ENCODE measurements around the gene SYT2. TPM values are rescaled to one million over a fixed set of nuclear protein-coding genes. Genes with fewer than 3 reads are reported as not detected.
"Not testable (repeated sequence)": the region's sequence is repeated elsewhere in the genome, so short reads cannot be mapped to it uniquely, and the experiment has no call there.

SYT2 gene
- total RNA-seq, 1 donor from 2014 or later, result 0.06 TPM

DNA sequence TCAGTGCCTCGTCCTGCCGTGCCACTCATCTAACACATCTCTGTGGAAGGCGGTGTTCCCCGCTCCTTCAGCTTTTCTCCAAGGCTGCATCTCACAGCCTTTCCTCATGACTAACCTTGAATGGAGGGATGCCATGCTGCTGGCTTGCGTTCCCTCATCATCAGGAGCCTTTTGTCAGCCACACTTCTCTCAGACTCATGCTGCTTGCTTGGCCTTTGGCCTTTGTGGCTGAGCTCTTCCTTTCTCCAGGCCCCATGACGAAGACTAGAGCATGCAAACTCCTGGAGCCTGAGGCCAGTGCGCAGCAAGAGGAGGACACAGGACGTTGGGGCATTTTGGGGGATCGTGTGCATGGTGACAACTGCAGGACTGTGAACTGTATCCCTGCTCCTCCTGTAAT, 70.8 kb downstream of the SYT2 start:
- TF ChIP-seq, protein P1, sequence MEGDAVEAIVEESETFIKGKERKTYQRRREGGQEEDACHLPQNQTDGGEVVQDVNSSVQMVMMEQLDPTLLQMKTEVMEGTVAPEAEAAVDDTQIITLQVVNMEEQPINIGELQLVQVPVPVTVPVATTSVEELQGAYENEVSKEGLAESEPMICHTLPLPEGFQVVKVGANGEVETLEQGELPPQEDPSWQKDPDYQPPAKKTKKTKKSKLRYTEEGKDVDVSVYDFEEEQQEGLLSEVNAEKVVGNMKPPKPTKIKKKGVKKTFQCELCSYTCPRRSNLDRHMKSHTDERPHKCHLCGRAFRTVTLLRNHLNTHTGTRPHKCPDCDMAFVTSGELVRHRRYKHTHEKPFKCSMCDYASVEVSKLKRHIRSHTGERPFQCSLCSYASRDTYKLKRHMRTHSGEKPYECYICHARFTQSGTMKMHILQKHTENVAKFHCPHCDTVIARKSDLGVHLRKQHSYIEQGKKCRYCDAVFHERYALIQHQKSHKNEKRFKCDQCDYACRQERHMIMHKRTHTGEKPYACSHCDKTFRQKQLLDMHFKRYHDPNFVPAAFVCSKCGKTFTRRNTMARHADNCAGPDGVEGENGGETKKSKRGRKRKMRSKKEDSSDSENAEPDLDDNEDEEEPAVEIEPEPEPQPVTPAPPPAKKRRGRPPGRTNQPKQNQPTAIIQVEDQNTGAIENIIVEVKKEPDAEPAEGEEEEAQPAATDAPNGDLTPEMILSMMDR (IDR thresholded peaks at IDR 0.05), result no peak
- no peak for DNase-seq
- intact Hi-C loops (cut with DNase I), result no loop called here
- Histone ChIP-seq H3K27me3 (peaks cover 31% of the 10 kb centered on the region), H3K4me3 (no peak overlapping the region), H3K4me1 (peaks cover 20% of the 10 kb centered on the region), H3K9me3 (no peaks in the 10 kb centered on the region), H3K27ac (no peak overlapping the region), H3K36me3 (no peaks in the 10 kb centered on the region)
- no peak for ATAC-seq

DNA sequence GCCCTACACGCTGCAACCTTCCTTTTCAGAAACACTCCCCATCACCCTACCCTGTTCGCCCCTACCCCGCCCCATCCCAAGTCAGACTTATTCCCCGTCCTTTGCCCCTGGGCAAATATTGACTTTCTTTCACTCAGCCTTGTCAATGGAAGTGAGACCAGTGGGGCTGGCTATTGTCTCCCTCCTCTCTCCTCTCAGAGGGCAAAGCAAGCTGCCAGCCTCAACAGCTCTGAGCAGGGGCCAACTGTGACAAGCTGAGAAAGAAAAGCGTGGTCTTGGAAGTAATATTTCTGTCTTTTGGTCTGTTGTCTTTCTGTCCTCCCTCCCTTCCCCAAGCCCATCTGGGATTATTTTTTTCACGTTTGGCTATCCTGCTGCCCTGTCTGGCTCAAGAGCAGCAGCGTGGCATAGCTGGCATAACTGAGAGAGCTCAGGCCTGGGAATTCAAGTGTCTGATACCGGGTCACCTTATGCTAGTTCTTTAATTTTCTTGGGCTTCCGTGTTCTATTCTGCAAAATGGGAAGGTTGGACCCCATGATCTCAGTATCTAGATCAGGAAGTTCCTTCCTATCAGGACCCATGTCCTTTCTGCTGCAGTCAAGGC, 71.5 kb downstream of the SYT2 start:
- DNase-seq; H3K36me3 ChIP-seq; H3K9me3 ChIP-seq; H3K4me3 ChIP-seq; intact Hi-C loops (cut with DNase I); H3K27ac ChIP-seq: not testable (repeated sequence)
- peaks cover 18% of the 10 kb centered on the region for H3K4me1 ChIP-seq
- ATAC-seq, result peak; percentile 30
- H3K27me3 ChIP-seq, result peaks cover 29% of the 10 kb centered on the region

DNA sequence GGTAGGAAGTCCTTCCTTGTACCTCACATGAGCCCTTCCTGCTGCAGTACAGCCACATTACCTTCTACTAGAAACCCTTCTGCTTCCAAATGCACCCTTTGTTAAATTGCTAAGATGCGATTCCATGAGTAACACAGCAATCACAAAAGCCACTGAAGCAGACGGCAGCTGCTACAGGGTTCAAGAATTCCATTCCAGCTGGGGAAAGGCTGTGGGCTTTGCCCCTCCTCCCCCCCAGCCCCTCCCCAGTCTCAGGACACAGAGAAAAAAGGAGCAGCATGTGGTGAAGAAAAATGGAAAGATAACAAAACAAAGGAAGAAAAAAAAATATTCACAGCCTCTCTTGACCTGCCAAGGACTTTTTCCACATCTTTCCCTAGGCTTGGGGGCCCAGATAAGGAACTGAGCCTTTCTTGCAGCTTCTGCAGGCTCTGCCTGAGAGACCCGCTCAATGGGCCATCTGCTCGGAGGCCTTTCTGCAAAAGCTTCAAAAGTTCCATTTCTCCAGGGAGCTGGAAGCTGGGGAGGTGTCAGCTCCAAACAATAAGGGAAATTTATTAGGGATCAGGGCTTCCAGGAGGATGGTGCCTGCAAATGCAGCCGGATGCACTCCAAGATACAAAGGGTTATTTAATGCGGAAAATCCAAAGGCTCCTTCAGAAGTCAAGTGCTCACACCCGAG, 72.1 kb downstream of the SYT2 start:
- Histone ChIP-seq H3K9me3 (no peaks in the 10 kb centered on the region), H3K4me1 (peaks cover 12% of the 10 kb centered on the region), H3K27me3 (peaks cover 22% of the 10 kb centered on the region), H3K4me3 (no peak overlapping the region), H3K36me3 (no peaks in the 10 kb centered on the region), H3K27ac (no peak overlapping the region)
- no peak for DNase-seq
- intact Hi-C loops (cut with DNase I), result no loop called here
- TF ChIP-seq, protein P1 (IDR thresholded peaks at IDR 0.05), result no peak
- ATAC-seq, result no peak

DNA sequence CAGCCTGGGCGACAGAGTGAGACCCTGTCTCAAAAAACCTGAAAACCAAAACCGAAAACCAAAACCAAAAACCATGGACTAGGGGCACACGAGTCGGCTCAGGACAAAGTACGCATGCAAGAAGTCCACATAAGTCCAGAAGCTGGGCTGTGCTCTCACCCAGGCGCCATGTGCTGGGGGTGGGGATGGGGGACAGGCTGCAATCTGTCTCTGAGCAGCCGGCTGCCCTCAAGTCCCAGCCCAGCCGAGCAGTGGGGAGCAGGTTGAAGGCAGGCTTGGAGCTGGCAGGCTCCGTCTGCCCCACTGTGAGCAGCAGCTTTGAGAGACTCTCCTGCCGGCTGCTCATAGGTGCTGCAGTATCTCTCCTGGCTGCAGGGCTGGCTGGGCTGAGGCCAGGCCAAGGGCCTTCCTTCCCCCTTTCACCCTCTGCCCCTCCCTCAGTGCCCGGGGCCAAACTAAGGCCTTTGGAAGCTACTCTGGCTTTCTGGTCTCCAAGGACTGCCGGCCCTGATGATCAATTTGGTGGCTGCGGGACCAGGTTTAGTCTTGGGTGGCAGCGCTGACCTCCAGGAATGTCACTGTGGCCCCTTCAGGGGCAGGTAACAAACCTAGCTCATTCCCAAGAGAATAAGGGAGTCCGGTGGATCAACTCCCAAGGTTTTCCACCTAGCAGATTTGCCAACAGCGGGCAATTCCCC, 72.8 kb downstream of the SYT2 start:
- H3K4me3 ChIP-seq; H3K4me1 ChIP-seq; H3K27ac ChIP-seq; DNase-seq; intact Hi-C loops (cut with DNase I); H3K9me3 ChIP-seq; H3K36me3 ChIP-seq; ATAC-seq: not testable (repeated sequence)
- peaks cover 16% of the 10 kb centered on the region for H3K27me3 ChIP-seq

DNA sequence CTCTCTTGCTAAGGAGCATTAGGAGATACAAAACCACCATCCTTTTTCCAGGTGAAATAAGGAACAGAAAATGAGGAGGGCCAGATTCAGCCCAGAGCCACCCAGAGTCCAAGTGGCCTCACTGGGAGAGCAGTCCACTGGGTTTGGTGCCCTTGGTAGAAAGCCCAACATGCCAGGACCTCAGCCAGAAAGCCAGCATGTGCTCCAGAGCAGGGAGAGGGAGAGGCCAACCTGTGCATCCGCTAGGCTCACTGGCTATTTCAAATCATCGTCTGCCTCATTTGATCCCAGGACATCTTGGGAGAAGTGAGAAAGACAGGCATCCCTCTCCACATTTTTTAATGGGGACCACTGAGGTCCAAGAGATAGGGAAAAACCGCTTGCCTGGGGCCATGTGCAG, 74.1 kb downstream of the SYT2 start:
- H3K36me3 ChIP-seq; H3K27ac ChIP-seq; H3K27me3 ChIP-seq; DNase-seq; ATAC-seq; H3K4me3 ChIP-seq; intact Hi-C loops (cut with DNase I); H3K9me3 ChIP-seq; H3K4me1 ChIP-seq: not testable (repeated sequence)

DNA sequence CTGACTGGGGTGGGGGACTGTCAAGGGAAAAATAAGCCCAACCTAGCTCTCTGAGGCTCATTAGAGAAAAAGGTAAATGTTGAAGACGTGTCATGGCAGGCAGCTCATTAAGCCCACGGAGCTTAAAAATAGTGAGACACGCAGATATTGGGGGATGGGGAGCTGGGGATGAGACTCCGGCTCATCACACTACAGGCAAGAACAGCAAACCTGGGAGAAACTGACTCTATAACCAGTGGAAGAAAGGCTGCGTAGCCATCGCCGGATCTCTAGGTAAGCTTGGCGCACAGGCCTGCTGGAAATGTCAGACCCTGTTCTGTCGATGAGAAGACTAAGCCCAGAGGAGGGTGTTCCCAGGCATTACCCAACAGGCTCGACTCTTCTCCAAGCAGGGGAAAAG, 78.0 kb downstream of the SYT2 start:
- Histone ChIP-seq H3K27me3 (peaks cover 12% of the 10 kb centered on the region), H3K9me3 (no peaks in the 10 kb centered on the region), H3K27ac (no peak overlapping the region), H3K4me3 (no peak overlapping the region), H3K4me1 (peaks cover 7% of the 10 kb centered on the region), H3K36me3 (no peaks in the 10 kb centered on the region)
- intact Hi-C loops (cut with DNase I), result no loop called here
- ATAC-seq (no peak), DNase-seq (no peak)
- TF ChIP-seq, protein P1 (IDR thresholded peaks at IDR 0.05), result no peak

All from upper lobe of right lung (tissue), 1 donor.